Amniotic stem cell (primary cell): ENCODE measurements around the gene ZNF280D.
"Not testable (repeated sequence)": the region's sequence is repeated elsewhere in the genome, so short reads cannot be mapped to it uniquely, and the experiment has no call there.

Experiments used
- DNase-seq: peaks from one replicate; lab custom pipeline; 2025; lab: John Stamatoyannopoulos, UW

ZNF280D gene

DNA sequence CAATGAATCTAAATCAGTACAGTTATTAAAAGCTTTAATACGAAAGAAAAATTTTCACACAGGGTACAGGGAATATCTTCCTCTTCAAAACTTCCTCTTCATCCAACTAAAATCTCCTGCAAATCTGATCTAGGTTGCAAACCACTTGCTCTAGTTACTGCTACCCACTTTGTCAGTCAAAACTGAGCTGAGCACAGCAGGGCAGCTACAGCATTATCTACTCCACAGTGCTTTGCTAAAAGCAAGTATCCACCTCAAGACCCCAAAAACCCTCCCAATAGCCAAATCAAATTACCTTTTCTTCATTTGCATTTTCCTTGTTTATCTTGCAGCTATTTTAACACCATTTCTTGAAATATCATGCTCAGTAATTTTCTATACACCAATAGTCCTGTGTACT is 14.7 kb downstream of the ZNF280D start:
- no peak for DNase-seq

DNA sequence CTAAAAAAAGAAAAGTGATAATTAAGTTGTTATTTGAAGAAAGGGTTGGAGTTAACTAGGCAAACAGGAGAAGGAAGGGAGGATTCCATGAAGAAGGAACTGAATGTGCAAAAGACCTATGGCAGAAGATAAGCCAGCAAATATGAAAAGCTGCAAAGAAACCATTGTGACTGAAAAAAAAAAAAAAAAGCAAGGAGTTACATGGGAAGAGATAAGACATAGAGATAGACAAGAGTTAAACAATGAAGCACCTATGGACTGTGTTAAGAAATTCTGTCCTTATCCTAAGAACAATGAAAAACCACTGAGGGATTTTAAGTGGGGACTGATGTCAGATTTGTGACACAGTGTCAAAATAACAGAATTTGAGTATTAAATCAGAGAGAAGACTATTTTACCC is 17.0 kb downstream of the ZNF280D start:
- DNase-seq, result no peak

DNA sequence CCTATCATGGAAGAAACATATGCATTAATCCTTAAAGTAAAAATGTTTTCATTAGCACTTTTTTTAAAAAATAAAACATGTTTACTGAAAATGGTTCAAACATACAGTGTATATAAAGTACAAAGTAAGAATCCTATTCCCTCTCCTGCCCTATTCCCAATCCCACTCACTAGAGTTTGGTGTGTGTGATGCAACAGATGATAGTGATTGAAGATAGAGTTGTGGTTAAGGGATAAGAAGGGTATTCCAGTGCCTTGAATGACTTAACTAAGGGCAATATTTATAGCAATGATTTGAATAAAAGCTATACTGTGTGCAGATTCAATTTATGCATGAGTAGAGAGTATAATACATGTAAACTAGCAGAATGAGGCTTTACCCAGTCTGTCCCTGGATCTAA is 18.1 kb downstream of the ZNF280D start:
- DNase-seq, result no peak

DNA sequence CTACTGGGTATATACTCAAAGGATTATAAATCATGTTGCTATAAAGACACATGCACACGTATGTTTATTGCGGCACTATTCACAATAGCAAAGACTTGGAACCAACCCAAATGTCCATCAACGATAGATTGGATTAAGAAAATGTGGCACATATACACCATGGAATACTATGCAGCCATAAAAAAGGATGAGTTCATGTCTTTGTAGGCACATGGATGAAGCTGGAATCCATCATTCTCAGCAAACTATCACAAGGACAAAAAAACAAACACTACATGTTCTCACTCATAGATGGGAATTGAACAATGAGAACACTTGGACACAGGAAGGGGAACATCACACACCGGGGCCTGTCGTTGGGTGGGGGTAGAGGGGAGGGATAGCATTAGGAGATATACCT is 23.8 kb downstream of the ZNF280D start:
- DNase-seq, result not testable (repeated sequence)

DNA sequence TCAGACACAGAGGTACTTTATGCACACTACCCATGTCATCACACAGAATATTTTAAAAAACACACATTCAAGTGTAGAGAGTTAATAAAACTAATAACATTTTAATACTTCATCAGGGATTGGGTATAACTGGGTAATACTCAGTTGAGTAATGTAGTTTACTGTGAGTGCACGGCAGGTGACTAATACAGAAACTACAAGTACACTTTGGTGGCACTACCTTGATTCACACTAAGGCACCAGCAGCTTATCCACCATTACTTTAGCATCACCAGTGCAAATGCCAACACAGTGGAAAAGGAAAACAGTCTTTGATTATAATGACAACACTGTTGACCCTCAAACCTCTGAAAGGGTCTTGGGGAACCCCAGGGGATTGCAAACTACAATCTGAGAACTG is 33.6 kb downstream of the ZNF280D start:
- DNase-seq, result no peak

DNA sequence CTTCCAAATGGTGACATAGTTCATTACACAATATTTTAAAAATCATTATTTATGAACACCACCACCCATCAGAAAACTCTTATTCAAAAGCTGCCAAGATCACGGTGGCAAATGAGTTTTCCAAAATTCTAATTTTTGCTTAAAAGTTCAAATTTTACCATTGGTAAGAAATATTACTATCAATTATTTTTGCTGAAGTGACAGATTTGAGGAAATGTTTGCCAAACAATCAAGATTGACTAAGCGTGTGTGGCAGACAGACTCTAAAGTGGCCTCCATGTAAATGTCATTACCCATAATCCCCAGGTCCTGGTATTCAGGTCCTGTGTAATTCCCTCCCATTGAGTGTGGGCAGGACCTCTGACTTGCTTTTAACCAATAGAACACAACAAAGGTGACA is 35.0 kb downstream of the ZNF280D start:
- no peak for DNase-seq

DNA sequence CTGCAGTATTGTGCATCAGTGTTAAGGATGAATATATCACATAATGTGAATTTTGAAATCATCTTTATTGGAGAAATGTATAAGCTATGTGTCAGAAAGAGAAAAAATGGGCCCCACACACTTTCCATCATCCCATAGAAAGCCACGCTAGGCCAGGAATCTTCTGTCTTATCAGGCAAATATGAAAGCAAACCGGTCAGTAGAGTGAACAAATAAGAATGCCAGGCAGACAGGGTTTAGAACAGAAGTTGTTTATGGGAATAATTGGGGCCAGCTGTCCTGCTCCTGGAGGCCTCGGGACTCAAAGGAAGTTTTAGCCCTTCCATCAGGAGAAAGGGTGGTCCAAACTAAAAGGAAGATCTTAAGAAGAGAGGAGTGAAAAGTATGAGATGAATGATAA is 39.5 kb downstream of the ZNF280D start:
- DNase-seq, result no peak

DNA sequence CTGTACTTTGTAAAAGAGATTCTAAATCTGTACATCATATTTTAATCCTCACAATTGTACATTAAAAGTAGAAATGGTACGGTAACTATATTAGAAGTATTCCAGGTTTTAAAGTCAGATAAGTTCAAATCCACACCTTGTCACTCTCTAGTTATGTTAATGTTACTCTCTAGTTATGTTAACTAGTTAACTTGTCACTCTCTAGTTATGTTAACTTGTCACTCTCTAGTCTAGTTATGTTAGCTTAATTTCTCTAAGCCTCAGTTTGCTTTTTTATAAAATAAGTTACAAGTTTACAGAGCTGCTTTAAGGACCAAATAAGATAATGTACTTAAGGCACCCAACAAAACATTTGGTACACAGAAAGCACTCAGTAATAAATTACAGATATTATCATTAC is 42.6 kb downstream of the ZNF280D start:
- DNase-seq, result no peak

DNA sequence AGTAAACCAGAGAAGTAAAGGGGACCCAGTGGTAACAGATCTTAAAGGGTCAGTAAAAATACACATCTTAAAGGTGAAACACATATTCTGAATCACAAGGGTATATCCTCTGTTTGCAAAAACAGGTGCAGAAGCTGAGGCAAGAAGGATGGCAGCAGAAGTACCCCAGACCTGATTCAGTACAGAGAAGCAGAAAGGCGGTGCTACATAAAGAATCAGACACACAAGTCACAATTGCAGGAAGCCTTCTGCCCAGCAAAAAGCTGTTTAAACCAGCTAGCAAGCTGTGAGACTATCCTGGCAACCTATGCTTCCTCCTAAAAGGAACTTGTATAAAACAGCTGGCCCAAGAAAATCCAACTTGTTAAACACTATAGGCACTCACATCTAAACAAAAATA is 49.4 kb downstream of the ZNF280D start:
- DNase-seq, result no peak

DNA sequence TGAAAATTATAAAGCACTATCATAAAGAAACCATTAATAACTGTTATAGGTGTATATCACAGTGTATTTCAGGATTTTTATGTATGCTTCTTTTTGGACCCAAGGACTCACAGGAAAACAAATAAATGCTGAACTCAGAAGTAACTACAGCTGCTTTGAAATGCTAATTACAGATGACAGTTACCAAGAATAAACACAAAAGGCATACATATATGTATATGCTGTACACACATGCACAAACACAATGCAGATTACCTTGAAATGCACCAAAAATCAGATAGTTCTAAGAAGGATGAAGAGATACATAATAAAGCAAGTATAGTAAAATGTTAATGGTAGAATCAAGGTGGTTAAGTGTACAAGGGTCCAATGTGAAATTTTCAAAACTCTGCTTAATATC is 52.2 kb downstream of the ZNF280D start:
- DNase-seq, result no peak

DNA sequence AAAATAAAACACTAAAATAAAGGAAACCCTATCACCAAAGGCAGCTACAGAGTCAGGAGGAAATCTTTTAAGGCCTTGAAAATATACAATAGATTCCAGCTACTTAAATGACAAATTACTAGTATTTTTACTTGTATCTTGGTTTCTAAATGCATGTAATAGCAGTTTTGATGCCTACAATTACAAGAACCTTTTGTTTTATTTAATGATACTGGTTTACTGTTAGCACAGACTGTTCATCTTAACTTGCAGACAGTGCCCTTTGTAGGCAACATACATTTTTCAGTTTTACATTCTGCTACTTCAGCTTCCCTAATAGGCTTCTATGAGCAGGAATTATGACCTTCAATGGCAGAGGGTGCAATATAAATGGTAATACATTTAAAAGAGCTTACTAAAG is 54.1 kb downstream of the ZNF280D start:
- no peak for DNase-seq

DNA sequence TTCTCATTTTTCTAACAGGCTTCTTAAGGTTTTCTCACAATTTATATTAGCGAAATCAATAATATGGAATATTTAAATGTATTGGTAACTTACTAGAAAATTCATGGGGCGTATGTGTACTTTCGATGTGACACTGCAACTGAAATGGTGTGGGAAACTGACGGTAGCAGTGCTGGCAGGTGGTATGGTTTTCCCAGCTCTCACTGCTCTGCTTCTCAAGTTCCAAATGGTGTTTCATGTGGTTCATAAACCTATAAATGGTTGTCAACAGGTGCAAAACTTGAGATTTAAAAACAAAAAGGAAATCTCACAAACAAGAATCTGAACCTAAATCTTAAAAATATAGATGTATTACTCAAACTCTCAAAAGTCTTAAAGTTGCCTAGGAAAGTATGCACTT is 54.7 kb downstream of the ZNF280D start:
- DNase-seq, result no peak

DNA sequence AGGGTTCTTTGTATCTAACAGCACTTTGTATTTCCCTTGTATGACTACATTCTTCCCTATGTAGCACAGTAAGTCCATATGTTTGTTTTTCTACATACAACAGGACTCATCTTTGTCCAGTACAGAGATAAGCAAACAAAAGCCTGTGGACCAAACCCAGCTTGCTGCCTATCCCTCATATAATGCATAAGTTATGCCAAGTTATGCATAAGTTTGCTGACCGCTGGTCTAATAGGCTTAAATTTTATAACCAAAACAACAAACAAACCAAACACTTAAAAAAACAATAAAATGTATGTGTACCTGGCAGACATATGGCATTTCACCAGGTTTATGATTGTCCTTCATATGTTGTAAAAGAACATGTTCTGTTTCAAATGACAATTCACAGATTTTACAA is 56.0 kb downstream of the ZNF280D start:
- no peak for DNase-seq

DNA sequence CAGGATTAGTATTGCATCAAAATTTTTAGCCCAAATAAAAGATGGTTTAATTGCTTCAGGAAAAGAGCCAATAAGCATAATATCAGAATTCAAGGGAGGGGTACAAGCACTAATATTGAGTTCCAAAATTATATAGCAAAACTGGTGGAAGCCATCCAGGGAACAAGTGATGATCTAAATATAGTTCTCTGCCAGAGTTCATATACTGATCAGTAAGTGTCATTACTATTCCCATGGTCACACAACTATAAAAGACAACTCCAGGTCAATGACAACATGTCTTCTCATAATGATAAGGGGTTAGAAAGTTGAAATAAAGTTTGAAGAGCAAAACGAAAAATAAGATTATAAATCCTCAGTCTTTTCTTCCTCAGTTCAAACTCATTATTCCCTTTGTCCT is 57.4 kb downstream of the ZNF280D start:
- DNase-seq, result no peak

DNA sequence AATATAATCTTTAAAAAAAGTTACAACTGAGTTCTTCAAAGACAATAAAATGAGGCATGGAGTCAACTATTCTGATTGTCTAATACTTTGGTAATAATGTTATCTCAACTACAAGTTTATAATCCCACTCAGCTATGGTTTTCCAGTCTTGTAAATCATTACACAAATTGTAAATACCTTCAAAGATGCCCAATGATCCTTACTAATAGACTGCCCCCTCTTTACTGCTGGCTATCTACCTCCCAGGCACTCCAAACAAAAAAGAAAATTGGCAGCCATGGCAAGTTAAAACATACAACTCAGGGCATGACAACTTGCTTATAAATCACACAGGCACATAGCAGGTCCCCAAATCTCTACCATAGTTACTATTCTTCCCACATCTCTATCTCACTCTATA is 58.5 kb downstream of the ZNF280D start:
- DNase-seq, result no peak

DNA sequence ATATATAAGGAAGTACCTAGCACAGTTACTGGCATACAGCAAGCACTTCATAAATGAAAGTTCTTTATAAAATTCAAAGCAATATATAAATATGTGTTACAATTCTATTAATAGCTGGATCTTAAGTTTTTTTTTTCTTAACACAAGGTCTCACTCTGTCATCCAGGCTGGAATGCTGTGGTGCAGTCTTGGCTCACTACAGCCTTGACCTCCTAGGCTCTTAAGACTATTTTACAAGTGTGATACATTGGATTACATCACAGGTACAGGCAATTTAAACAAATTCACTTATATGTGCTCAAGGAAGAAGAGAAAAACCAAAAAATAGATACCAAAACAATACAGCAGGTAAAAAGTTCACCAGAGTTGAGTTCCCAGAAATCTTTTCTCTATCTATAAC is 60.6 kb downstream of the ZNF280D start:
- no peak for DNase-seq

DNA sequence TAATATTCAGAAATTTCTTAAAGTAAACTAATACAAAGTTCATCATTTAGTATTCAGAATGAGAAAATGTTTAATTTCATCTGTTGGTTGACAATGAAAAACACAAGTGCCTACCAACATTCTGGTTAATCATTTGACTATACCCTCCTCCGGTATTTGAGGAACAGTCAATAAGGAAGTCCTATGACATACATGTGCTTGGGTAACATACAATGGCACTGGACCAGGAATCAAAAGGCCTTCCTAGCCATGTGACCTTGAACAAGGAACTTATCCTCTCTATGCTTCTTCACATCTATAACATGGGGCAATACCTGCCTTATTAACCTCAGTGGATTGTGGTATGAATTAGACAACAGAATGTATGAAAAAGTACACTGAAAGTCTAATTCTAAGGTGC is 65.8 kb downstream of the ZNF280D start:
- no peak for DNase-seq

DNA sequence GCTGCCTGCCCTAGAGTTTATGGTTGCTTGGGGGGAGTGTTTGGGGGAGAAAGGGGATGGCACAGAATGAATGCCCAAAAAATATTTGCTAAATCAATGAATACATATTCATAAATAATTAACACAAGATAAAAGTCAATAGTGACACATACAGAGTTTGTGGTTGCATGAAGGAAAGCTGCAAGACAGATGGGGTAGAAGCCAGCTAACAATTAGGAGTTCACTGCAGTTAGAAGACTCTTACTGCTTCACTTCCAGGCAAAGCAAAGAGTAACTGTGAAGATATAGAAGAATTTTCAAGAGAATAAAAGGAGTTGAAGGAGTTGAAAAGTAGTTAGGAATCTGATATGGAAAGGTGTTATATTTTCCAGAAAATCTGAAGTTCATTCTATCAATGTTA is 72.4 kb downstream of the ZNF280D start:
- no peak for DNase-seq

DNA sequence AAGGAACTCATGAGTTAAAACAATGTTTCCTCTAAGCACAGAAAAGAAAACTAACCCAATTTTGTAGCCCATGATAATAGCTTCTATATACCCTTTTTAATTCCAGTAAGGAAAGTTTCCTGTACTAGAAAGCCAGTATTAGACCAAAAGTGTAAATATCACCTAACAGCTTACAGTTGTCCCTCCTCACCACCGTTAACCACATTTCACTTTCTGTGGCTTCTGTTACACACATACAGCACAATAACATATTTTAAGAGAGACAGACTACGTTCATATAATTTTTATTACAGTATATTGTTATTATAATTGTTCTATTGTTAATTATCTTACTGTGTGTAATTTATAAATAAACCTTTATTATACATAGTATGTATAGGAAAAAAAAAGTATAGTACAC is 74.1 kb downstream of the ZNF280D start:
- DNase-seq, result no peak

DNA sequence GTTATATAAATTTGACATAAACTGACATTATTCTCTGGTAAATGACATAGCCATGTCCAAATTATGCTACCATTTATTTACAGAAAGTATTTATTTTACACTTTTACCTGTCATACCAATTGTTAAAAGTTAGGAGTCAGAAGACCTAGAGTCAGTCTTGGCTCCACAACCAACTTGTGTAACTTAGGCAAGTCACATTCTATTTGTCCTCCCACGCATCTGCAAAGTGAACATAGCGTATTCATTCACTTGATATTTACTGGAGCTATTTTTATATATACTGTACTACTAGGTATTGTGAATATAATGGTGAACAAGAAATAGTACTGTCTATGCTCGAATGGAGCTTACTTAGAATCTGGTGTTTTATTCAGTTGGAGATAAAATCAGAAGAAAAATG is 78.7 kb downstream of the ZNF280D start:
- no peak for DNase-seq

DNA sequence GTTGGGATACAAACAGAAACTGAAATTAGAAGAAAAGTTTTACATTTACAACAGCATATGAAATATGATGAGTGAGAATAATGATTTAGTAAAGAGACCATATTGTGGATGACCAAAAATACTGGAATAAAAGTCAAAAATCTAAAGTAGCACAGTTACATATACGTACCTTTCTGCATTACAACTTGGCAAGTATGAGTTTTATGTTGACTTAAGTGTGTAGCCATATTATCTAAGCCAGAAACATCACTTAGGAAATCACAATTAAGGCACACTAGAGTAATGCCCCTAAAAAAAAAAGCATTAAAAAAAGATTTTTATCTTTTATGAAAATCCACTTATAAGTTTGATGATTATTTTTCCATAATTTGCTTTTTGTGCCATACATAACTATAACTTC is 79.1 kb downstream of the ZNF280D start:
- DNase-seq, result no peak

DNA sequence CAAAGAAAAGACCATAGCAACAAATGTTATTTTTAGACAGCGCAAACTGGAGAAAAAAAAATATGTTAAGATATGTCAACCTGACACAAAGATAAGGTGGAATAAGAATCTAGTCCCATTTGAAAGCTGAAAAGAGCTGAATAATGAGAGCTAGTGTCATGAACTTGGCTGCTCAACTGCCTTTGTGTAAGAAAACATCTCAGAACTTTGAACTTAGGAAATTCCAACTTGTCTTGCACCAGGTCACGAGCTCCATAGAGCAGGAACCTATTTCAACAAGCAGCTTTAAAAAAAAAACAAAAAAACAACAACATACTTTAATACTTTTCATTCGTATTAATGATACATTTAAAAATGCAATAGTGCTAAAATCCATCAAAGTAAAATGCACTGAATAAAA is 79.5 kb downstream of the ZNF280D start:
- DNase-seq, result no peak

DNA sequence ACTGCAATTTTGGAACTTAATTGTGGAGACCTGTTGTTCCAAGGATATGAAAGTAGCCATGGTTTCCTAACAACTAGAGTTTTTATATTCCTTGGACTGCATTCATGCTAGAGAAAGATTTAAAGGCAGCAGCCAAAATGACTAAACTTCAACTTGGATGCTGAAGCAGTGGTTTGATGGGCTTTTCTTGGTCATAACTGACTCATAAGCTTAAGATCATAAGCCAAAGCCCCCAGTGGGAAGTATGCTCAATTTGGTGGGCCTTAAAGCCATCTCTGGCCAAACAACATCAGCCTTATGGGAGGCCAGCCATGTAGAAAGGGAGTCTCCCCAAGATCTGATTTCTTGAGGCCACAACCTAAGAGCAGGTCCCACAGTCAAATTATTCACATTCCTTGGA is 80.2 kb downstream of the ZNF280D start:
- DNase-seq, result no peak

DNA sequence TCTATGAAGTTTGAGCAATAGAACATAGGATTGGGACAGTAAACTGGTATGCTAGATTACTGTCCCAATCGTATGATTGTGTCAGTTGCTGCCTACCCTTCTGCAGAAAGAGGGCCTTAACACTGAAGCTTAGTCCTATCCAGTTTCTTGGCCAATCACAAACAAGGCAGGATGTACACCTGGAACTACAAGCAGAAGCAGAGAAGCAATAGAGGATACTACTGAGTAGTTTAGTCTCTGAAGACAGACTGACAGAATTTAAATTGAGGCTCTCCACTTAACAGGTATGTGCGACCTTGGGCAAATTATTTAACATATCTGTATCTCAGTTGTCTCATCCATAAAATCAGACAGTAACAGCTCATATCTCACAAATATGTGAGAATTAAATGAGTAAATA is 85.0 kb downstream of the ZNF280D start:
- no peak for DNase-seq

DNA sequence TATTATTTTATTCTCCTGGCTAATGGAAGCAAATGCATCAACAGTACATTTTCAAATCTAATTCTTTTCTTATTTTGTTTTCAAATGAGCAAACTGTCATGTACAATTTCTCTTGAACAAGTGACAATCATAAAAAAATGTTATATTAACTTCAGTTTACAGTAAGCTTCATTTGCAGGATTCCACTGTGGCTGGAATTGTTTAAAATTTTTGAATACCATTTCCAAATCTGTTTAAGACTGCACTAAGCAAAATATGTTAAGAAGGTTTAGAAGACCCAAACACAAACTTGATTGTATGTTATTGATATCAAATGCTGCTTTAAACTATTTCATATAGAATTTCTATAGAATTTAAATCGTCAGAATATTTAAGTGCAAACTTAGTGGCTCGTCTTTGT is 92.8 kb downstream of the ZNF280D start:
- no peak for DNase-seq
